ENCODE measurements around the gene AK6.
A peak's percentile ranks its signal among the peaks of the same experiment; 100 is the strongest.
"Not testable (repeated sequence)": the region's sequence is repeated elsewhere in the genome, so short reads cannot be mapped to it uniquely, and the experiment has no call there.

The AK6 gene

GRCh38 chr5:69367697-69368279 is 1.5 kb downstream of the AK6 start:
- H3K36me3 Mint-ChIP-seq (ENCODE audit: low read depth), result peaks cover 44% of the 10 kb centered on the region
- intact Hi-C loops (cut with micrococcal nuclease), result loop anchor here (5.0 kb wide), 1 partner anchor 150 kb away; a partner anchor contains a TSS
- no peaks in the 10 kb centered on the region for H3K9me3 Mint-ChIP-seq
- H3K27ac Mint-ChIP-seq, result peak overlapping the region; percentile 96
- H3K4me3 Mint-ChIP-seq, result peak overlapping the region; percentile 26
- no peaks in the 10 kb centered on the region for H3K27me3 Mint-ChIP-seq
- H3K4me1 Mint-ChIP-seq (ENCODE audit: low read depth), result peaks cover 14% of the 10 kb centered on the region

DNA sequence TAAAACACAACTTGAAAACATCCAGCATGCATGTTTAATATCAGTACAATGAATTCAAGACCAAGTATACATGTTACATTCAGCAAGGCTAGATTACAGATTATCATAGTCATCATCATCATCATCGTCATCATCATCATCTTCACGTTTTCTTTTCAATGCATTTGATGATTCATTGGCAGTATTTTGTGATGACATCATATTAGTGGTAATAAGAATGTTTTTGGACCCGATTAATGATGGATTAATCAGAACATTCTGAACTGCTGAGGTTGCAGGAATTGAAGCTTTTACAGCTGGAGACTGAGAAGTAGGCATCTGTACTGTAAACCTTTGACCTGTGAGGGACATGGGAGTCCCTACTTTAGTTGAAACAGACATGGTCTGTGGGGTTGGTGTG is 4.5 kb downstream of the AK6 start:
- Mint-ChIP-seq H3K9me3 (no peaks in the 10 kb centered on the region), H3K4me3 (no peak overlapping the region), H3K4me1 (ENCODE audit: low read depth) (peaks cover 14% of the 10 kb centered on the region), H3K27me3 (no peaks in the 10 kb centered on the region), H3K27ac (no peak overlapping the region), H3K36me3 (ENCODE audit: low read depth) (peaks cover 73% of the 10 kb centered on the region)
- intact Hi-C loops (cut with micrococcal nuclease), result loop anchor here (5.0 kb wide), 1 partner anchor 148 kb away; a partner anchor contains a TSS

DNA sequence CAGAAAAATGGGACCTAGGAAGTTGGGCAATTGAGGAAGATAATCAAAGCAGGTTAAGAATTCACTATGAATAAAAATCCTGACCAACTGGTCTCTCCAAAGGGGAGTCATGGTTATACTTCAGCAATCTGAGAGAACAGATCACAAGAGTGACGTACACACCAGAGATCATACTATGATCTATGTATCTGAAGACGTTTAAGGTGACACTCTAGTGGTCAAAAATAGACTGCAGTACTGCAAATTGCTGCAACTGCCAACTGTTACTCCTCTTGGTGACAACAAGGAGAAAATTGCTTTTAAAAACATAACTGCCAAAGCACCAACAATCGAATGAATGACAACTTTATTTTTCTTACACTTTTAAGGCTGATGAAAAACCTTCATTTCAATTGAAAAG is 4.9 kb downstream of the AK6 start:
- H3K27ac Mint-ChIP-seq, result no peak overlapping the region
- H3K9me3 Mint-ChIP-seq, result no peaks in the 10 kb centered on the region
- no peak overlapping the region for H3K4me3 Mint-ChIP-seq
- H3K4me1 Mint-ChIP-seq (ENCODE audit: low read depth), result peaks cover 14% of the 10 kb centered on the region
- no peaks in the 10 kb centered on the region for H3K27me3 Mint-ChIP-seq
- intact Hi-C loops (cut with micrococcal nuclease), result no loop called here
- peaks cover 78% of the 10 kb centered on the region for H3K36me3 Mint-ChIP-seq (ENCODE audit: low read depth)

DNA sequence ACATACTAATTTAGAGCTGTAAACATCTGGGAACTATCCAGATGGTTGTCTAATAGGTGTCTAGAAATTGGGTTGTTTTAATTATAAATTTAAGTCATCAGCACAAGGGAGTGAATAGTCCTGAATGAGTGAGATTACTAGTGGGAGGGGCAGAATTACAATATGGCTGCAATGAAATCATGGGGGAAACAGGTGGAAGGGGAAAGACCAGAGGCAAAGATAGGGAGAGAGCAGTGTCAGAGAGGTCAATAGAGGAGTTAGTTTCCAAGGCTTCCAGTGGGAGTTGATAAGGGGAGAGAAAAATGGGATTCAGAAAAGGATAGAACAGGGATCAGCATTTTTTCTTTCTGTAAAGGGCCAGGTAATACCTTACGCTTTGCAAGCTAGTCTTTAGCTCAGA is 8.9 kb downstream of the AK6 start:
- Mint-ChIP-seq H3K36me3 (ENCODE audit: low read depth) (peaks cover 83% of the 10 kb centered on the region), H3K27ac (no peak overlapping the region), H3K4me3 (no peak overlapping the region), H3K27me3 (no peaks in the 10 kb centered on the region), H3K4me1 (ENCODE audit: low read depth) (no peaks in the 10 kb centered on the region), H3K9me3 (no peaks in the 10 kb centered on the region)
- intact Hi-C loops (cut with micrococcal nuclease), result no loop called here

DNA sequence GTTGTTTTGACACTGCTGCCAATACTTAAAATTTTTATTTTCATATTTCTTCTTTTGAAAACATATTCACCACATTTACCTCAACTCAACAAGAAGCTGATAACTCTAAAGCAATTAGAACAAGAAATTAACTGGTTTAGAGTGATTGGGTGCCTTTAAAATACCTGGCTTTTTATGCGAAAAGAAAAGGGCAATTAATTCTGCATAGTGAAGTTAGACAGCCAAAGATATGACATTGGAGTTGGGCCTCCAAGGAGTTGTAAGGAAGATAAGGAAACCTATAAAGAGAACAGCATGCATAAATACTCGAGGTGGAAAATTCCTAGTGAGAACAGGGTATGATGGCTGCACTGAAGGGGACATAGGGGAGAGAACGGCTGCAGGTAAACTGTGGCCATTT is 9.6 kb downstream of the AK6 start:
- Mint-ChIP-seq H3K36me3 (ENCODE audit: low read depth) (peaks cover 83% of the 10 kb centered on the region), H3K4me1 (ENCODE audit: low read depth) (no peaks in the 10 kb centered on the region), H3K4me3 (no peak overlapping the region), H3K9me3 (no peaks in the 10 kb centered on the region), H3K27ac (no peak overlapping the region), H3K27me3 (no peaks in the 10 kb centered on the region)
- intact Hi-C loops (cut with micrococcal nuclease), result no loop called here

DNA sequence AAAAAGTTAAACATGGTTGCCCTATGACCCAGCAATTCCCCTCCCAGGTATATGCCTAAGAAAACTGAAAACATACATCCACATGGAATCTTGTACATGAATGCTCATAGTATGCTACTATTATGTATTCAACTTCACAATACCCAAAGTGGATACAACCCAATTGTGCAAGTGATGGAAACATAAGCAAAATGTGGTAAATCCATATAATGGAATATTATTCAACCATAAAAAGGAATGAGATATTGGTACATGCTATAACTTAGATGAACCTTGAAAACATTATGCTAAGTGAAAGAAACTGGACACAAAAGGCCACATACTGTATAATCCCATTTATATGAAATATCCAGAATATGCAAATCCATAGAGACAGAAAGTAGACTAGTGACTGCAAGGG is 18.7 kb downstream of the AK6 start:
- no peak overlapping the region for H3K4me3 Mint-ChIP-seq
- no peak overlapping the region for H3K27ac Mint-ChIP-seq
- H3K36me3 Mint-ChIP-seq (ENCODE audit: low read depth), result peaks cover 54% of the 10 kb centered on the region
- H3K9me3 Mint-ChIP-seq, result no peaks in the 10 kb centered on the region
- intact Hi-C loops (cut with micrococcal nuclease), result no loop called here
- no peaks in the 10 kb centered on the region for H3K27me3 Mint-ChIP-seq
- no peaks in the 10 kb centered on the region for H3K4me1 Mint-ChIP-seq (ENCODE audit: low read depth)

DNA sequence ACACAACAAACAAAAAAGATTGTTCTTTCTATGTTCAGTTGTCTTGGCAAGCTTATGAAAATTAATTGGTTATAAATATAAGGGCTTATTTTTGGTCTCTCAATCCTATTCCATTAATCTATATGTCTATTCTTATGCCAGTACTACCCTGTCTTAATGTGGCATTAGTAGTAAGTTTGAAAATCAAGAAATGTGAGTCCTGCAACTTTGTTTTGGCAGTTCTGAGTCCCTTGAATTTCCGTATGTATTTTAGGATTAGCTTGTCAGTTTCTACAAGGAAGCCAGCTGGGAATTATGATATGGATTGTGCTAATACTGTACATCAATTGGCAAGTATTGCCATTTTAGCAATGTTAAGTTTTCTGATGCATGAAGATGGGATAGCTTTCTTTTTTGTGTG is 26.2 kb downstream of the AK6 start:
- H3K4me3 Mint-ChIP-seq, result no peak overlapping the region
- no peaks in the 10 kb centered on the region for H3K4me1 Mint-ChIP-seq (ENCODE audit: low read depth)
- no peaks in the 10 kb centered on the region for H3K27me3 Mint-ChIP-seq
- H3K36me3 Mint-ChIP-seq (ENCODE audit: low read depth), result no peaks in the 10 kb centered on the region
- H3K27ac Mint-ChIP-seq, result no peak overlapping the region
- H3K9me3 Mint-ChIP-seq, result no peaks in the 10 kb centered on the region
- intact Hi-C loops (cut with micrococcal nuclease), result no loop called here

- intact Hi-C loops (cut with micrococcal nuclease), result no loop called here
- H3K27ac Mint-ChIP-seq, result no peak overlapping the region
- H3K4me3 Mint-ChIP-seq, result no peak overlapping the region
- H3K27me3 Mint-ChIP-seq, result no peaks in the 10 kb centered on the region
- no peaks in the 10 kb centered on the region for H3K36me3 Mint-ChIP-seq (ENCODE audit: low read depth)
- no peaks in the 10 kb centered on the region for H3K9me3 Mint-ChIP-seq
- no peaks in the 10 kb centered on the region for H3K4me1 Mint-ChIP-seq (ENCODE audit: low read depth)
Observed at GRCh38 chr5:69341520-69342161, 27.7 kb downstream of the AK6 start.

DNA sequence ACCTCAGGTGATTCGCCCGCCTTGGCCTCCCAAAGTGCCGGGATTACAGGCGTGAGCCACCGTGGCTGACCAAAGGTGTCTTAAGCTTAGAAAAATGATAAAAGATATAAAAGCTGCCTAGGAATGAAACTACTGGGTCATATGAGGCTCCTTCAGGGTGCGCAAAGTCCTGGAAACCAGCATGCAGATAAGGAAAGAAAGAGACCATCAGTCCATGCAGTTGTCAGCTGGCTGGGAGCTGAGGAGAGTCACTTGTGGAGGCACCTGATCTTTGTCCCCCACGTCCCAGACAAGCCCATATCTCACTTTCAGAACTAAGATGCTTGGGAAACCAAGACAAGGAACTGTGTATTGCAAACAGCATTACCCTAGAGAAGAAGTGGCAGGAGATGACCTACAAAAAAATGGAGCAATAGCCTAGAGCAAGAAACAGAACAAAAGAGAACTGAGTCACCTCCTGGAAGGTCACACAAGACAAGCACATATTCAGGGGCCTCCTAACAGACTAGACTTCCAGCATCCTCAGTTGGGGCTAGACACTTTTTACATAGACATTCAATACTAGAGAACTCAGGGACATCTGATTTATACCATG is 33.9 kb downstream of the AK6 start:
- Mint-ChIP-seq H3K36me3 (ENCODE audit: low read depth) (peaks cover 6% of the 10 kb centered on the region), H3K4me3 (no peak overlapping the region), H3K27ac (no peak overlapping the region), H3K27me3 (no peaks in the 10 kb centered on the region), H3K9me3 (no peaks in the 10 kb centered on the region), H3K4me1 (ENCODE audit: low read depth) (peaks cover 16% of the 10 kb centered on the region)
- intact Hi-C loops (cut with micrococcal nuclease), result loop anchor here (10.0 kb wide), 1 partner anchor 61 kb away; no protein-coding TSS in a partner anchor

DNA sequence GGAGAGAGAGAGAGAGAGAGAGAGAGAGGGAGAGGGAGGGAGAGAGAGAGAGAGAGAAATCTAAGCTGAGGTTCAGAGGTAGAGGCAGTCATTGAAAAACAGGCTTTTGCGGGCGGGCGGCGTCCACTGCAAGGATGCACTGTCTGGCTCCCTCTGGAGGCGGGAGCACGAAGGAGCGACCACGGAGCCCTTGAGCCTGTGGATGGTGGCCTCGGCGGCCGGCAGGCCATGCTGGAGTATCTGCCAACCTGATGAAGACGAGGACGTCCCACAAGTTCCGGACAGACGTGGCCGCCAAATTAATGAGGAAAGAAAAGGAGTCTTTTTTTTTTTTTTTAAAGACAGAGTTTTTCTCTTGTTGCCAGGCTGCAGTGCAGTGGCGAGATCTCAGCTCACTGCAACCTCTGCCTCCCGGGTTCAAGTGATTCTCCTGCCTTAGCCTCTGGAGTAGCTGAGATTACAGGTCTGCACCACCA is 34.5 kb downstream of the AK6 start:
- Mint-ChIP-seq H3K4me3 (no peak overlapping the region), H3K36me3 (ENCODE audit: low read depth) (peaks cover 6% of the 10 kb centered on the region), H3K27me3 (no peaks in the 10 kb centered on the region), H3K9me3 (no peaks in the 10 kb centered on the region), H3K27ac (no peak overlapping the region), H3K4me1 (ENCODE audit: low read depth) (peaks cover 16% of the 10 kb centered on the region)
- intact Hi-C loops (cut with micrococcal nuclease), result loop anchor here (5.0 to 10.0 kb wide), 2 partner anchors 60 to 118 kb away; a partner anchor contains a TSS

DNA sequence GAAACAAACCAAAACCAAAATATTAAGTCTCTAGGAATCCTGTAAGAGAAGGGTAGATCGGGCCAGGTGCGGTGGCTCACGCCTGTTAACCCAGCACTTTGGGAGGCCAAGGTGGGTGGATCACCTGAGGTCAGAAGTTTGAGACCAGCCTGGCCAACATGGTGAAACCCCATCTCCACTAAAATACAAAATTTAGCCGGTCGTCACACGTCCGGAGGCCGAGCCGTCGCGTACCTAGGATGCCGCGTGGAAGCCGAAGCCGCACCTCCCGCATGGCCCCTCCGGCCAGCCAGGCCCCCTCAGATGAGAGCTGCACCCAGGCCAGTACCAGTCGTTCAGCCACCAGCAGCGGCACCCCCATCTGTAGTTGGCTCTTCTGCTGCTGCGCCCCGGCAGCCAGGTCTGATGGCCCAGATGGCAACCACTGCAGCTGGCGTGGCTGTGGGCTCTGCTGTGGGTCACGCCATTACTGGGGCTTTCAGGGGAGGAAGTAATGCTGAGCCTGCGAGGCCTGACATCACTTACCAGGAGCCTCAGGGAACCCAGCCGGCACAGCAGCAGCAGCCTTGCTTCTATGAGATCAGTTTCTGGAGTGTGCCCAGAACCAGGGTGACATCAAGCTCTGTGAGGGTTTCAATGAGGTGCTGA is 35.5 kb downstream of the AK6 start:
- not testable (repeated sequence) for H3K4me3 Mint-ChIP-seq; H3K27me3 Mint-ChIP-seq; H3K36me3 Mint-ChIP-seq (ENCODE audit: low read depth); H3K9me3 Mint-ChIP-seq; H3K27ac Mint-ChIP-seq
- H3K4me1 Mint-ChIP-seq (ENCODE audit: low read depth), result peaks cover 16% of the 10 kb centered on the region
- intact Hi-C loops (cut with micrococcal nuclease), result loop anchor here (2.0 to 10.0 kb wide), 3 partner anchors 59 to 291 kb away; a partner anchor contains a TSS

DNA sequence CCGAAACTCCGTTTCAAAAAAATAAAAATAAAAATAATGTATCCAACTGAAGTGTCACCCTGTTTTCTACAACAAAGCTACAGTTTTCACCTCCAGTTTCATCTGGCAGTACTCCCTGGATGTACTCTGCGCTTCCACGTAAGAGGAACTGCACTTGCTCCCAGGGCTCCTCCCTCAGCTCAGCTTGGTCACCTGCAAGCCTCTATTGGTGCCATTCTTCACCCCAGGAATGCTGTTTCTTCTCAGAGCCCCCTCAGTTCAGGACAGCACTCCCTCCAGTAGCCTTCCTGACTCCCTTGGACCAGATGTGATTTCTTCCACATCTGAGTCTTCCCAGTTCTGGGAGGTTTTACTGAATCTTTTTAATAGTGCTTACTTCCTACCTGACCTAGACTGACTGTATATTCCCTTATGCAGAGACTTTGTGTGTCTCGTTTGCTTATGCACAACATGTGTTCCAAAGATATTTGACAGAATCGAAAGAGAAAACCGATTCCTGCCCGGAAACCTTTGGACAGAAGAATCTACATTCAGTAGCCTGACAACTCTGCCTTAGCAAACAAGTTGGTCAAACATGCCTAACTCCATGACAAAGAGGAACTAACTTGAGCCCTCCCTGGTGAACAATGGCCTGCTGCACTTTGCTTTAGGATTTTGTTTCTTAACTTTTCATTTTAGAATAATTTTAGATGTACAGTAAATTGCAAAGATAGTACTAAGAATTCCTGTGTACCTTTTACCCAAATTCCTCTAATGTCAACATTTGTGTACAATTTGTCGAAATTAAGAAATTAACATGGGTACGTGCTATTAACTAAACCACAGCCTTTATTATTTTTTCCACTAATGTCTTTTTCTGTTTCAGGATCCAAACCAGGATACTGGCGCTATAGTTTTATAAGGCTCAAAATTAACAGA is 37.5 kb downstream of the AK6 start:
- H3K27me3 Mint-ChIP-seq, result no peaks in the 10 kb centered on the region
- H3K4me3 Mint-ChIP-seq, result peak overlapping the region; percentile 95
- intact Hi-C loops (cut with micrococcal nuclease), result loop anchor here (2.0 to 10.0 kb wide), 3 partner anchors 57 to 289 kb away; a partner anchor contains a TSS
- H3K4me1 Mint-ChIP-seq (ENCODE audit: low read depth), result peaks cover 16% of the 10 kb centered on the region
- H3K9me3 Mint-ChIP-seq, result no peaks in the 10 kb centered on the region
- peak overlapping the region; percentile 93 for H3K27ac Mint-ChIP-seq
- peaks cover 6% of the 10 kb centered on the region for H3K36me3 Mint-ChIP-seq (ENCODE audit: low read depth)

DNA sequence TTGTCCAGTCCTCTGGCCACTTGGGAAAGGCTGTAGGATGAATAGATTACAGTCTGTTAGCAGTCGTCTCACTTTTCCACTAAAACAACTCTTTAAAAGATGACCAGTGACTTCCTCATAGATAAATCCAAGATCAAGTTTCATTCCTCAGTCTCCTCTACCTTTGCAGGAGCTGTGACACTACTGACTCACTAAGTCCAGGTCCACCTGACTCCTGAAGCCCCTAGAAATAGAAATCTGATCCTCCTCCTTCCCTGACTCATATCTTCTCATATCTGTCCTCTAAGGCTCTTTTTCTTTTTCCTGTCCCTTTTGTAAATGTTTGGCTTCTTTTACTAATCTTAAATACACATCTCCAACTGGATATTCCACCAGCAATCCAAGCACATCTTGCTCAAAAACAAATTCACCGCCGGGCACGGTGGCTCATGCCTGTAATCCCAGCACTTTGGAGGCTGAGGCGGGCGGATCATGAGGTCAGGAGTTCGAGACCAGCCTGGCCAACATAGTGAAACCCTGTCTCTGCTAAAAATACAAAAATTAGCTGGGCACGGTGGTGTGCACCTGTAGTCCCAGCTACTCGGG is 39.3 kb downstream of the AK6 start:
- intact Hi-C loops (cut with micrococcal nuclease), result loop anchor here (5.0 to 10.0 kb wide), 2 partner anchors 55 to 113 kb away; a partner anchor contains a TSS
- Mint-ChIP-seq H3K4me1 (ENCODE audit: low read depth) (peaks cover 15% of the 10 kb centered on the region), H3K36me3 (ENCODE audit: low read depth) (peaks cover 6% of the 10 kb centered on the region), H3K27ac (no peak overlapping the region), H3K27me3 (no peaks in the 10 kb centered on the region), H3K4me3 (no peak overlapping the region), H3K9me3 (no peaks in the 10 kb centered on the region)

Data from dendritic cell treated with granulocyte-macrophage colony-stimulating factor and Interleukin-4, amounts not matched to agents 40 ng/mL and 50 ng/mL, for 4 days (primary cell).